ENCODE data around the gene FLNB. TPM values are rescaled to one million over a fixed set of nuclear protein-coding genes. Genes with fewer than 3 reads are reported as not detected.

Gene FLNB
- total RNA-seq, 1 donor from 2014 or later = 216 TPM

- TF ChIP-seq CTCF (IDR thresholded peaks at IDR 0.05; ENCODE audit: unreplicated experiment) = no peak
- no peak overlapping the region for H3K4me3 Mint-ChIP-seq (ENCODE audit: unreplicated experiment)
- H3K36me3 Mint-ChIP-seq (ENCODE audit: low read depth, unreplicated experiment) = peaks cover 56% of the 10 kb centered on the region
- no peak overlapping the region for H3K27ac Mint-ChIP-seq (ENCODE audit: unreplicated experiment)
- H3K27me3 Mint-ChIP-seq (ENCODE audit: unreplicated experiment) = no peaks in the 10 kb centered on the region
- DNase-seq (ENCODE audit: low spot score) = no peak
- no peaks in the 10 kb centered on the region for H3K4me1 Mint-ChIP-seq (ENCODE audit: unreplicated experiment)
- no peaks in the 10 kb centered on the region for H3K9me3 Mint-ChIP-seq (ENCODE audit: unreplicated experiment)
Measured at GRCh38 chr3:58153371-58153770, 145.1 kb downstream of the FLNB start.

- Mint-ChIP-seq H3K4me3 (ENCODE audit: unreplicated experiment) (no peak overlapping the region), H3K27ac (ENCODE audit: unreplicated experiment) (no peak overlapping the region), H3K9me3 (ENCODE audit: unreplicated experiment) (no peaks in the 10 kb centered on the region), H3K27me3 (ENCODE audit: unreplicated experiment) (peaks cover 2% of the 10 kb centered on the region), H3K4me1 (ENCODE audit: unreplicated experiment) (no peaks in the 10 kb centered on the region), H3K36me3 (ENCODE audit: low read depth, unreplicated experiment) (peaks cover 53% of the 10 kb centered on the region)
- DNase-seq (ENCODE audit: low spot score) = no peak
- no peak for TF ChIP-seq CTCF (IDR thresholded peaks at IDR 0.05; ENCODE audit: unreplicated experiment)
Measured at GRCh38 chr3:58154626-58155449, 146.6 kb downstream of the FLNB start.

GRCh38 chr3:58155838-58156237, 147.6 kb downstream of the FLNB start:
- DNase-seq (ENCODE audit: low spot score) = no peak
- Mint-ChIP-seq H3K4me3 (ENCODE audit: unreplicated experiment) (no peak overlapping the region), H3K27ac (ENCODE audit: unreplicated experiment) (no peak overlapping the region), H3K9me3 (ENCODE audit: unreplicated experiment) (no peaks in the 10 kb centered on the region), H3K36me3 (ENCODE audit: low read depth, unreplicated experiment) (peaks cover 55% of the 10 kb centered on the region), H3K4me1 (ENCODE audit: unreplicated experiment) (no peaks in the 10 kb centered on the region), H3K27me3 (ENCODE audit: unreplicated experiment) (peaks cover 2% of the 10 kb centered on the region)
- no peak for TF ChIP-seq CTCF (IDR thresholded peaks at IDR 0.05; ENCODE audit: unreplicated experiment)

GRCh38 chr3:58157700-58158099, 149.5 kb downstream of the FLNB start:
- no peak for DNase-seq (ENCODE audit: low spot score)
- no peaks in the 10 kb centered on the region for H3K4me1 Mint-ChIP-seq (ENCODE audit: unreplicated experiment)
- H3K9me3 Mint-ChIP-seq (ENCODE audit: unreplicated experiment) = no peaks in the 10 kb centered on the region
- peaks cover 7% of the 10 kb centered on the region for H3K27me3 Mint-ChIP-seq (ENCODE audit: unreplicated experiment)
- peaks cover 57% of the 10 kb centered on the region for H3K36me3 Mint-ChIP-seq (ENCODE audit: low read depth, unreplicated experiment)
- H3K4me3 Mint-ChIP-seq (ENCODE audit: unreplicated experiment) = peak overlapping the region; percentile 68
- no peak overlapping the region for H3K27ac Mint-ChIP-seq (ENCODE audit: unreplicated experiment)
- TF ChIP-seq CTCF (IDR thresholded peaks at IDR 0.05; ENCODE audit: unreplicated experiment) = no peak

- no peak for DNase-seq (ENCODE audit: low spot score)
Measured at GRCh38 chr3:58158442-58159153, 150.4 kb downstream of the FLNB start.

More at GRCh38 chr3:58158442-58159153, 150.4 kb downstream of the FLNB start:
- Mint-ChIP-seq H3K9me3 (ENCODE audit: unreplicated experiment) (no peaks in the 10 kb centered on the region), H3K27me3 (ENCODE audit: unreplicated experiment) (peaks cover 7% of the 10 kb centered on the region), H3K27ac (ENCODE audit: unreplicated experiment) (no peak overlapping the region), H3K4me3 (ENCODE audit: unreplicated experiment) (no peak overlapping the region), H3K4me1 (ENCODE audit: unreplicated experiment) (no peaks in the 10 kb centered on the region), H3K36me3 (ENCODE audit: low read depth, unreplicated experiment) (peaks cover 62% of the 10 kb centered on the region)
- no peak for TF ChIP-seq CTCF (IDR thresholded peaks at IDR 0.05; ENCODE audit: unreplicated experiment)

All from endothelial cell (in vitro differentiated cells).